GM21526 (cell line): ENCODE measurements around the gene PLSCR5.

Experiments
- ATAC-seq: cut with Tn5 transposase; IDR thresholded peaks from one replicate; pipeline ENCODE4 v1.9.1; 2021; ENCODE audit warnings: moderate library complexity; ENCODE audit not compliant: unreplicated experiment, low FRiP score

Gene PLSCR5

GRCh38 chr3:146589899-146590508, 15.1 kb downstream of the PLSCR5 start:
- peak; percentile 68 for ATAC-seq

DNA sequence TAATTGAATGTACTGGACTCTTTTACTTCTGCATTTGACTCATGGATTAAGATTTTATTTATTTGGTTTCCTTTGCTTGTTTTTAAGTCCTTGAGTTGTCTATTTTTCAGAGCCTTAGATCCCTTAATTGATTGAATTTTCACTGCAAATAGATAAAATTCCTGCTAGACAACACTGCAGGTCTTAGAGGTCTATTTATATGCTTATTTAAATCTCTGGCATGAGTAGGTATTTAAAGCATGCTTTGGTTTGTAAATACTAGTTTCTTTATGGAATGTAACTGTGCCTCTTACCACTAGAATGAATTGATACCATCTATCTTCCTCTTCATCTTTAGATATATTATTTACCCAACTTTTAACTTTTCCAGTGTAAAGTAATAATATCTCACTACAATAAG, 20.0 kb downstream of the PLSCR5 start:
- no peak for ATAC-seq

DNA sequence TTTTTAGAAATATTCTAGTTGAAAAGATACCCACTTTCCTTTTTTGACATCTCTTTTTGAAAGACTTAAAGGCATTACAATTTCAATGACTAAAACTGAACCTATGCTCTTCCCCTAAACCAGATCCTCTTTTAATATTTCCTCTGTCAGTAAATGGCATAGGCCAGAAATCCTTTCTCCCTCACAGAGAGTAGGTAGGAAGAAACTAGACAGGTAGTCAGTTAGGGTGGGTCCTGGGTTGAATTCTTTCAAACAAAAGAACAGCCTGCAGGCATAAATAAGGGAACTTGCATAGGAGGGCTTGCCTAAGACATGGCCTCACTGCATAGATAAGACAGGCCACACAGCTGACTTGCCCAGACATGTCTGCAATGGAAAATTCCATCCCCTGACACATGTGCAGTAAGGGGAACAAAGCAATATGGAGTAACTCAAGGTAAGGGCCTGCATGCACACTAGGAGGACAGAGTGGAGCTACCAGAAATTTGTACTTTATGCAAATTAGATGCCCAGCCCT, 23.1 kb downstream of the PLSCR5 start:
- no peak for ATAC-seq

GRCh38 chr3:146581080-146581601, 24.0 kb downstream of the PLSCR5 start:
- no peak for ATAC-seq

- ATAC-seq, result peak; percentile 51
Observed at GRCh38 chr3:146577662-146578061, 27.5 kb downstream of the PLSCR5 start.

GRCh38 chr3:146575636-146576035, 29.5 kb downstream of the PLSCR5 start:
- no peak for ATAC-seq

DNA sequence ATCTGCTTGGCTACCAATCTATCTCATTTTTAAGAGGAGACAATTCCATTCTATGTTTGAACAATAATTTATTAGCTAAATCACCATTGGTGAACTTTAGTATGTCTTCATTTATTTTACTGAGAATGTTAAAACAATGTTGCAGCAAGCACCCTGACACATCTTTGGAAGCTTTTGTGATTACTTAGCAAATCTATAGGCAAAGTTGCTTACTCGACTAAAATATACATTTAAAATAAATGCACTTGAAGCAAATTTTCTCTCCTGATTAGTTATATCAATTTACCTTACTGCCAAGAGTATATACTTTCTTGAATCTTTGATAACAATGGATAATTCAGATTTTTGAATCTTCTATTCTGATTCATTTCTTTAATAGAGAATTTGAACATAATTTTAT, 31.0 kb downstream of the PLSCR5 start:
- no peak for ATAC-seq

GRCh38 chr3:146569314-146569713, 35.8 kb downstream of the PLSCR5 start:
- ATAC-seq, result no peak

GRCh38 chr3:146566138-146566537, 39.0 kb downstream of the PLSCR5 start:
- no peak for ATAC-seq

DNA sequence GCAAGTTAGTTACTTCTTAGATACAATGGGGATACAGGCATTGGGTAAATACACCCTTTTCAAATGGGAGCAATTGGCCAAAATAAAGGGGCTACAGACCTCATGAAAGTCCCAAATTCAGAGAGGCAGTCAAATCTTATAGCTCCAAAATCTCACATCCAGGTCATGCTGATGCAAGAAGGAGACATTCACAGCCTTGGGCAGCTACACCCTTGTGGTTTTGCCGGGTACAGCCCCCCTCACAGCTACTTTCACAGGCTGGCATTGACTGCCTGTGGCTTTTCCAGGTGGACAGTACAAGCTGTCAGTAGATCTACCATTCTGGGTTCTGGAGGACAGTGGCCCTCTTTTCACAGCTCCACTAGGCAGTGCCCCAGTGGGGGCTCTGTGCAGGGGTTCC, 43.3 kb downstream of the PLSCR5 start:
- no peak for ATAC-seq

DNA sequence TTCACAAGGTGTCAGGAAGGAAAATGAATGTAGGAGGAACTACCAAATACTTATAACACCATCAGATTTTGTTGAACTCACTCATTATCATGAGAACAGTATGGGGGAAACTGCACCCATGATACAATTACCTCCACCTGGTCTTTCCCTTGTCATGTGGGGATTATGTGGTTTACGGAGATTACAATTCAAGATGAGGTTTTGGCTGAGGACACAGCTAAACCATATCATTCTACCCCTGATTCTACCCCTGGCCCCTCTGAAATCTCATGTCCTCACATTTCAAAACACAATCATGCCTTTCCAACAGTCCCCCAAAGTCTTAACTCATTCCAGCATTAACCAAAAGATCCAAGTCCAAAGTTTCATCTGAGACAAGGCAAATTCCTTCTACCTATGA, 43.7 kb downstream of the PLSCR5 start:
- ATAC-seq, result no peak

DNA sequence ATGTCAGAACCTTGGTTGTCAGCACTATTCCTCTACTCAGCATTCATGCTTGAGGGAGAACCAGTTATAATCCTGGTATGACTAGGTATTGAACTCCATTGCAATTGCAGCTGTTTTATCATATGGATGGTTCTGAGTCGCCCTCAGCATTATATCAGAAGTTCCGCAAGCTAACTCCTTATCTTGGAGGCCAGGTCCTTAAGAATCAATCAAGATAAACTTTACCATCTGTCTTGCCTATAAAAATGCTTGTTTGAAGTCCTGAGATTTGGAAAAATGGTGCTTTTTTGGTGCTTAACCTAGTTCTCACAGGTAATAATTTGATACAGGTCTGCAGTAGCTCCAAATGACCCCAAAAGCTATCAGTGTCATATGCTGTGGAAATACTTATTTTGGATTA, 44.5 kb downstream of the PLSCR5 start:
- no peak for ATAC-seq

DNA sequence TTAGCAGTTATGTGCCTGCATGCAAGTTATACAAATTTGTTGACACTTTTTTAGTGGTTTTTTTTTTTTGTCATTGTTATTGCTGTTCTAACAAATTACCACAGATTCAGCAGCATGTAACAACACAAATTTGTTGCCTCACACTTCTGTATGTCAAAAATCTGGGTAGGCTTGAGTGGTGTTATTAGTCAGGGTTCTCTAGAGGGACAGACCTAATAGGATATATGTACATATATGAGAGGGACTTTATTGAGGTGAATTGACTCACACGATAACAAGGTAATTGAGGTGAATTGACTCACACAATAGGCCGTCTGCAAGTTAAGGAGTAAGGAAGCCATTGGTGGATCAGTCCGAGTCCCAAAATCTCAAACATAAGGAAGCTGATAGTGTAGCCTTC, 45.8 kb downstream of the PLSCR5 start:
- no peak for ATAC-seq

- ATAC-seq, result no peak
Observed at GRCh38 chr3:146558781-146559180, 46.4 kb downstream of the PLSCR5 start.

DNA sequence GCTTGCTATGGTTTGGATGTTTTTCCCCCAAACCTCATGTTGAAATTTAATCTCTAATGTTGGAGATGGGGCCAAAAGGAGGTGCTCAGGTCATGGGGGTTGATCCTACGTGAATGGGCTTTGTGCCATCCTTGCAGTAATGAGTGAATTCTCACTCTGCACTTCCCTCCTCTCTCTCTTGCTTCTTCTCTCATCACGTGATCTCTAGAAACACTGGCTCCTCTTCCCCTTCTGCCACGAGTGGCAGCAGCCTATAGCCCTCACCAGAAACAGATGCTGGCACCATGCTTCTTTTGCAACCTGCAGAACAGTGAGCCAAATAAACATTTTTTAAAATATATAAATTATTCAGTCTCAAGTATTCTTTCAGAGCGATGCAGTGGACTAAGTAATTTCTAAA, 47.4 kb downstream of the PLSCR5 start:
- no peak for ATAC-seq

GRCh38 chr3:146555311-146555710, 49.8 kb downstream of the PLSCR5 start:
- ATAC-seq, result no peak

DNA sequence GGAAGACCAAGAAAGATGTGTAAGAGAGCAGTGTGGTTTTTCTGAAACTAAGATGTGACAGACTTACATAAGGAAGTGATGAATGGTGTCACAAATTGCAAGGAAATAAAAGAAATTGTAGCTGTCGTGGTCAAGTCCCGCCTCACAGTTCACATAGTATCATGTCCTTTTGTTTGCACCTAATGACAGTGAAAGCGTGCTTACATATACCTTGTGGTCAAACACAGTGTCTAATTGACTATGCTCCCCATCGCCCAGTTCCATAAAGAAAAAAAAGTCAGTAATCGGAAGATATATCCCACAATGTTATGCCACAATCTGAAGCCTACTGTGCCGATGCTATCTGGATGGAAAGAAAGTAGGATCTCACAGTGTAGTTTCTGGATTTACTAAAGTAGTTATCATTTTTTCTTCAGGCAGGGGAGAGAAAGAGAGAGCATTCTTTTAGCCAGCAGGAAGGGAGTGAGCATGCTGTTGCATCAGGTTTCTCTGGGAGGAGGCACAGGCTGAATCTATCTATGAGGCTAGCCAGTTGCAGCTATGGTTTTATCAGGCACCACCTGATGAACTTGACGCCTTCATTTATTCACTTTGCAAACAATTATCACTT, 50.9 kb downstream of the PLSCR5 start:
- no peak for ATAC-seq

DNA sequence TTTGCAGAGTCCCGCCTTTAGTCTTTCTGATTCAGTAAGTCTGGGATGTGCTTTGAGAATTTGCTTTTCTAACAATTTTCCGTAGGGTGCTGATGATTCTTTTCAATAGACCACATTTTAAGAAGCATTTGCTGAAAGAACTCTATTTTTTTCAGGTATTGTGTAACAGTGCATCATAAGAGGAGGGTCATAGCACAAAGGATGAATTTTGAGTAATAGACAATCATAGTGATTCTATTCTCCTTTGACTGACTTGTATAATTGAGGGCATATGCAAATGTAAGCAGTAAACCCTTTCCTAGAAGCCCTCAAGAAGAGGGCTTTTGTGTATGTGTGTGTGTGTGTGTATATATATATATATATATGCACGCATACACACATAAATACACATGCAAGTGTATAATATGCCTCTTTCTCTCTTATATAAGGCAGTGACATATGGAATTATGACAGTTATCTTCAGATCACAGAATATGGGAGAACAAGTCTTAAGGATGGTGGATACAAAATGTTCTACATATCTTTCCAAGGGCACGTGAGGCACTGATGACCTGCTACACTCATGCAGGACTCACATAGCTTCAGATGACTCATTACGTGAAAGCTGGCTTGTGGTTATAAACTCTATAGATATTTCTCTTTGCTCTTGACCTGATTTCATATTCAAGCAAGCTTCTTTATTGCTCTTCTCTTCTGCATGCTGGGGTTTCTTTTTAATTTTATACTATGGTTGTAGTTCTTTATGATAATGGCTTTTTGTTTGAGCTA, 54.2 kb downstream of the PLSCR5 start:
- ATAC-seq, result peak; percentile 91

- ATAC-seq, result no peak
Observed at GRCh38 chr3:146550070-146550615, 55.0 kb downstream of the PLSCR5 start.

DNA sequence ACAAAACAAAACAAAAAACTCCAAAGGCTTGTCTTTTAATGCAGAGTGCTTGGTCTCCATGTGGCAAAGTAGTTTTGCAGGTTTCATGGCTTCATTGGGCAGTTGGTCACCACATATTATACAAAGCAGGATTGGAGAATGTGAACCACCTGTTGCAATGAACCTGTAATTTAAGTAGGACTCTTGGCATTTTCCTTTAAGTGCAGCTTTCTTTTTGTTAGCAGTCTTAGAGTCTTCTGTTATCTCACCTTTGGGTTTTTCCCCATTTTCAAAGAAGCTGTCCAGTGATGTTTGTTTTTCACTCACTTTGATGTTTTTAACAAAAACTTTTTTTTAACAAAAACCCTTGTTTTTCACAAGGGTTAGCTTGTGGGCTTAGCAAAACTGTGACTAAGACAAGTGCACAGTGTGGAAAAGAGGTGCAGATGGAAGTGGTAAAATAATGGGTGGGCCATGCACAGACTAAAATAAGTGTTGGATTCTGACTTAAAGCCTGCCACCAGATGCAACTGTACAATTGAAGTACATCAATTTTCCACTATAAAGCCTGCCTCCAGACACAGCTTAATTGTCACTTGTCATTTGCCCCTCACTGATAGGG, 57.8 kb downstream of the PLSCR5 start:
- ATAC-seq, result no peak
